ENCODE results near the gene ERCC2.

The ERCC2 gene

DNA sequence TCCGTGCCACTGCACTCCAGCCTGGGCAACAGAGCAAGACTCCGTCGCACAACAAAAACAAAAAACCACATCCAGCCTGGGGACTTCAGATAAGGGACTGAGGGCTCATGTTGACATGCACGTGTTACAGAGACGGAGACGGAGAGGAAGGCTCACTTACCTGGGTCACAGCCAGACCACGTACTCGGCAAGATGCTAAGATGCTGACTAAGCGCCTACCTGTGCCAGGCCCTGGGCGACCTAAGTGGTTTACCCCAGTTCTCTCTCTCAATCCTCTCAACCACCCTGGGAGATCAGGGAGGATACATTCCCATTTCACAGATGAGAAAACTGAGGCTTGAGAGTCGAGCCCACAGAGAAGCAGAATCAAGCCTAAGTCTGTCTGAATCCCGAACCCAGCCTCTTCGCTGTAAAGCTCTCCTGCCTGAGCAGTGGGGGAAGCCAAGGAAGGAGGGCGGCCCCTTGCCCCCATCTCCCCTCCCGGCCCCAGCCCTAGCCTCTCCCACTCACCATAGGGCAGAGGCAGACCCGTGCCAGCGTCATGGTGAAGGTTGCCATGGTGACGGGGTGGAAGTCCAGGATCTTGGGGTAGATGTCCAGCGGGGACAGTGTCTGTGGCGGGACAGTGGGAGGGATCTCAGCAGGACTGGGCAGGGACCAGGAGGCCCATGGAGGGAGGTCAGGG lies 13.5 kb downstream of the ERCC2 start:
- Histone ChIP-seq H3K27ac (ENCODE audit: low read depth, low read length) (no peak overlapping the region), H3K4me1 (ENCODE audit: control insufficient read depth in 5 of 5, insufficient read depth in 5 of 5, low read length in 5 of 5) (no peaks in the 10 kb centered on the region), H3K9ac (ENCODE audit: low read length in 5 of 5) (no peak overlapping the region), H3K4me3 (ENCODE audit: low read depth in 1 of 5, low read length in 5 of 5) (no peak overlapping the region), H3K36me3 (ENCODE audit: control insufficient read depth in 5 of 5, insufficient read depth in 5 of 5, low read length in 5 of 5) (peaks cover 0 to 77% (median 55%) of the 10 kb centered on the region in 5 donors), H3K27me3 (ENCODE audit: control insufficient read depth in 5 of 5, insufficient read depth in 4 of 5, low read length in 5 of 5) (no peaks in the 10 kb centered on the region), H3K9me3 (ENCODE audit: control insufficient read depth in 5 of 5, low read length in 5 of 5) (no peaks in the 10 kb centered on the region)

DNA sequence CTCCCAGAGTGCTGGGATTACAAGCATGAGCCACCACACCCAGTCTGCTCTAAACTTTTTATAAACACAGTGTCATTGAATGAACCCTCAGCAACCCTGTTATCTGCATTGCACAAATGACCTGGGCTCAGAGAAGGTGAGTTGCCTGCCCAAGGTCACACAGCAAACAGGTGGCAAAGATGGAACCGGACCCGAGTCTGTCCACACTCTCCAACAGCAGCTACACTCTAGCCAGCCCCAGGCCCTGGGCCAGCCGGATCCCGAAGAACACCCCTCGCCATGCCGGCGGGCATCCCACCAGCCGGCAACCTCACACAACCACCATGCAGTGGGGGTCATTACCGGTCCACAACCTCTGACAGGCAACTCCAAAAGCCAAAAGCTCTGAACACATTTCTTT lies 14.5 kb downstream of the ERCC2 start:
- Histone ChIP-seq H3K27me3 (ENCODE audit: control insufficient read depth in 5 of 5, insufficient read depth in 4 of 5, low read length in 5 of 5) (no peaks in the 10 kb centered on the region), H3K27ac (ENCODE audit: low read depth, low read length) (no peak overlapping the region), H3K9me3 (ENCODE audit: control insufficient read depth in 5 of 5, low read length in 5 of 5) (no peaks in the 10 kb centered on the region), H3K36me3 (ENCODE audit: control insufficient read depth in 5 of 5, insufficient read depth in 5 of 5, low read length in 5 of 5) (peaks cover 0 to 77% (median 55%) of the 10 kb centered on the region in 5 donors), H3K4me3 (ENCODE audit: low read depth in 1 of 5, low read length in 5 of 5) (no peak overlapping the region), H3K4me1 (ENCODE audit: control insufficient read depth in 5 of 5, insufficient read depth in 5 of 5, low read length in 5 of 5) (no peaks in the 10 kb centered on the region), H3K9ac (ENCODE audit: low read length in 5 of 5) (no peak overlapping the region)

DNA sequence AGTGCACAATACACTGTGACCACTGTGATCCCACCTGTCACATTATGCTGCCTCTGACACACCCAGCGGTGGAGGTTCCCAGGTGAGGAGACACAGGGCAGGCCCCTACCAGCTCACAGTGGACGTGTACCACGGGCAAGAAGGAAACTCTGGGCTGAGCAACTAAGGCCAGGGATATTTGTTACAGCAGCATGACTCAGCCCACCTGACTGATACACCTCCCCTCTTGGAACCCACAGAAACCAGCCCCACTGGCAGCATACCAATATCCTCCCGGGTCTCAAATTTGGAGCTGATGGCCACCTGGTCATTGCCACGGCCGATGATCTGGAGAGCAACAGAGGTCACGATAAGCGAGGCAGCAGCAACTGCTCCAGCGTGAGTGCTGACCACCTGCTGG lies 15.0 kb downstream of the ERCC2 start:
- Histone ChIP-seq H3K27me3 (ENCODE audit: control insufficient read depth in 5 of 5, insufficient read depth in 4 of 5, low read length in 5 of 5) (no peaks in the 10 kb centered on the region), H3K36me3 (ENCODE audit: control insufficient read depth in 5 of 5, insufficient read depth in 5 of 5, low read length in 5 of 5) (peaks cover 0 to 80% (median 55%) of the 10 kb centered on the region in 5 donors), H3K4me3 (ENCODE audit: low read depth in 1 of 5, low read length in 5 of 5) (no peak overlapping the region), H3K9ac (ENCODE audit: low read length in 5 of 5) (no peak overlapping the region), H3K27ac (ENCODE audit: low read depth, low read length) (no peak overlapping the region), H3K9me3 (ENCODE audit: control insufficient read depth in 5 of 5, low read length in 5 of 5) (no peaks in the 10 kb centered on the region), H3K4me1 (ENCODE audit: control insufficient read depth in 5 of 5, insufficient read depth in 5 of 5, low read length in 5 of 5) (no peaks in the 10 kb centered on the region)

DNA sequence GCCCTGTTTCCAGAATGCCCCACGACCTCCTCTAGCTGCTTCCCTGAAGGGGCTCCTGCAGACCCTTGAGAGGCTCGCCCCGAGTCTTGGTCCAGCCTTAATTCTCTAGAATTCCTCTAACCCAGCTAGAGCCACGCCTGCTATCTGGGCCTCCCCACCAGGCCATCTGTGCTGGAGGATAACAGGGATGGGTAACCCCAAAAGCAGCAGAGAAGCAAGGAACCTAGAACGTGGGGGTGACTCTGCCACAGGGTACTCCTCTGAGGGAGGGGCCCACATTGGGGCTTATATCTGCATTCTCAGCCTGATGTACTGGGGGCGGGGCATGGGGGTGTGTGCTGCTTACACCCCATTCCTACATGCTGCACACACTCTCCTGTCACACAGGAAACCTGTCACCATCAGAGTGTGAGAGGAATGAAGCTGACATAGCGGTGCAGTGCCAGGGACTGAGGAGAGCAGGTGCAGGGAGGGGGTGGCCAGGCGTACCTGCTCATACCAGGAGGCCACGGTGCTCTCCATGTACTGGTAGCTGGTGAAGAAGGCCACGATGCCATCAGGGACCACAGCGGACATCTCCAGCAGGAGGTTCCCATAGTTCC lies 16.0 kb downstream of the ERCC2 start:
- no peak overlapping the region for H3K27ac ChIP-seq (ENCODE audit: low read depth, low read length)
- no peak overlapping the region for H3K4me3 ChIP-seq (ENCODE audit: low read depth in 1 of 5, low read length in 5 of 5)
- no peak overlapping the region for H3K9ac ChIP-seq (ENCODE audit: low read length in 5 of 5)
- peaks cover 0 to 80% (median 54%) of the 10 kb centered on the region in 5 donors for H3K36me3 ChIP-seq (ENCODE audit: control insufficient read depth in 5 of 5, insufficient read depth in 5 of 5, low read length in 5 of 5)
- no peaks in the 10 kb centered on the region for H3K9me3 ChIP-seq (ENCODE audit: control insufficient read depth in 5 of 5, low read length in 5 of 5)
- no peaks in the 10 kb centered on the region for H3K4me1 ChIP-seq (ENCODE audit: control insufficient read depth in 5 of 5, insufficient read depth in 5 of 5, low read length in 5 of 5)
- no peaks in the 10 kb centered on the region for H3K27me3 ChIP-seq (ENCODE audit: control insufficient read depth in 5 of 5, insufficient read depth in 4 of 5, low read length in 5 of 5)

DNA sequence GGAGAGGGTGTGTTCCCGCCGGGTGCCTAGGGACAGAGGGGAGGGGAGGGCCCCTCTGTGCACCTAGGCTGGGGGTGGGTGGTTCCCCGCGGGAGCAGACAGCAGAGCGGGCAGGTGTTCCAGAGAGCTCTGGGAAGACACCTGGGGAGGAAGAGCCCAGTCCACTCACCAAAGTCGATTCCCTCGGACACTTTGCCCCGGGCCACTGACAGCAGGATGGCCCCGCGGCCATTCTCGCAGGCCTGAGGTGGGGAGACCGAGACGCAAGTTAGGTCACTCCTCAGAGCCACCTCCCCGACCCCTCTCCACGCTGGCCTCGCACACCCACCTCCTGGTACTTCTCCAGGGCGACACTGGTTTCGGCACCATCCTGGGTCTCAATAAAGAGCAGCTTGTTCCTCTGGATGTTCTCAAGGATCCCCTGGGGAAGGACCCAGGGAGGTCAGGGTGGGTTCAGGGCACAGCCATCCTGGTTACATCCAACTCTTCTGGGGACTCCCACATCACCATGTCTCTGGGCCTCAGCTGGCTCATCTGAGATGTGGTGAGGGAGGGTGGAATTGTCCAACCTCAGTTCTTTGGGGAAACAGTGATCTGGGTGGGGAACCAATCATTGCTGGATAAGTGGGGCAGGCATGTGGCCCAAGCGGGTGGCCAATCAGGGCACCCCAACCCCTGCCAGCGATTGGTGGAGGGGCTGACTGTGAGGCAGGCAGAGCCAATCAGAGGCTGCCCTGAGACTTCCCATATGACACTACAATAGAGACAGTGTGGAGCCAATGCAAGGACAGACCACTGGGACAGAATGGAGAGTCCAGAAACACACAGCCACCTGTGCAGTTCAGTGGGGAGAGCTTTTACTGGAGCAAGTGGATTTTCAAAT lies 17.2 kb downstream of the ERCC2 start:
- no peak overlapping the region for H3K4me3 ChIP-seq (ENCODE audit: low read depth in 1 of 5, low read length in 5 of 5)
- no peak overlapping the region for H3K27ac ChIP-seq (ENCODE audit: low read depth, low read length)
- H3K9me3 ChIP-seq (ENCODE audit: control insufficient read depth in 5 of 5, low read length in 5 of 5): no peaks in the 10 kb centered on the region
- H3K4me1 ChIP-seq (ENCODE audit: control insufficient read depth in 5 of 5, insufficient read depth in 5 of 5, low read length in 5 of 5): no peaks in the 10 kb centered on the region
- H3K27me3 ChIP-seq (ENCODE audit: control insufficient read depth in 5 of 5, insufficient read depth in 4 of 5, low read length in 5 of 5): peaks cover 0 to 2% (median under 1%) of the 10 kb centered on the region in 5 donors
- peaks cover 0 to 69% (median 48%) of the 10 kb centered on the region in 5 donors for H3K36me3 ChIP-seq (ENCODE audit: control insufficient read depth in 5 of 5, insufficient read depth in 5 of 5, low read length in 5 of 5)
- no peak overlapping the region for H3K9ac ChIP-seq (ENCODE audit: low read length in 5 of 5)

DNA sequence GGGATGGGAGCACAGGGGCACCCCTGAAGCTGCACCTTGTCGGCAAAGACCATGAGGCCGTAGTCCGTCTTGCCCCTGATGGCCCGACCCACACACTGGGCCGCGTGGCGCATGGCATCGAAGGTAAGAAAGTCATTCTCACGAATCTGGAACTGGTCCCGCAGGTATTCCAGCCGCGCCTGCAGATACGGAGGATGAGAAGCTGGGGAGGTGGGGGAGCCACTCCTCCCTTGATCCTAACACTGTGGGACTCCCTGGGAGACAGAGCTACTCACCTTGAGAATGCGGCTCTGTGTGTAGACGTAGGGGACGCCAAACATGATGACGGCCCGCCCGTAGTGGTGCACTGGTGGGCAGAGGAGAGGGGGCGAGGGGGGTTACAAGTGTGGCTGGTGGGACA lies 17.9 kb downstream of the ERCC2 start:
- Histone ChIP-seq H3K27ac (ENCODE audit: low read depth, low read length) (no peak overlapping the region), H3K27me3 (ENCODE audit: control insufficient read depth in 5 of 5, insufficient read depth in 4 of 5, low read length in 5 of 5) (peaks cover 3 to 7% (median 6%) of the 10 kb centered on the region in 5 donors), H3K9ac (ENCODE audit: low read length in 5 of 5) (no peak overlapping the region), H3K9me3 (ENCODE audit: control insufficient read depth in 5 of 5, low read length in 5 of 5) (no peaks in the 10 kb centered on the region), H3K4me1 (ENCODE audit: control insufficient read depth in 5 of 5, insufficient read depth in 5 of 5, low read length in 5 of 5) (no peaks in the 10 kb centered on the region), H3K4me3 (ENCODE audit: low read depth in 1 of 5, low read length in 5 of 5) (no peak overlapping the region), H3K36me3 (ENCODE audit: control insufficient read depth in 5 of 5, insufficient read depth in 5 of 5, low read length in 5 of 5) (peaks cover 0 to 69% (median 48%) of the 10 kb centered on the region in 5 donors)

DNA sequence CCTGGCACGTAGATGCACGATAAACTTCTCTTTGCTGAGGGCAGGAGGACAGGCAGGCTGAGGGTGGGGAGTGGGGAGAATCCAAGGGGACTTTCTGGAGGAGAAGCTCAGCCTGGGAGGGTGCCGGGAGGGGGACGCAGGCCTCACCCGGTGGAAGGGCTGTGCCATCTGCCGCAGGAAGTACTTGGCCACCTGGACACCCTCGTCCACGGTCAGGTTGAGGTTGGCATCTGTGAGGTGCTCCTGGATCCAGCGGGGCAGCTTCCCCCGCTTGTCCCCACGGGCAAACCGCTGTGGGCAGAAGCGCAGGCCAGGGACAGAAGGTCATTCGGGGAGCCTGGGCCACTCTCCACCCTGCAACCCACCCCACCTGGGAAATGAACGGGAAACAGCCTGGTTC lies 18.3 kb downstream of the ERCC2 start:
- no peak overlapping the region for H3K27ac ChIP-seq (ENCODE audit: low read depth, low read length)
- H3K9ac ChIP-seq (ENCODE audit: low read length in 5 of 5): no peak overlapping the region
- no peaks in the 10 kb centered on the region for H3K4me1 ChIP-seq (ENCODE audit: control insufficient read depth in 5 of 5, insufficient read depth in 5 of 5, low read length in 5 of 5)

DNA sequence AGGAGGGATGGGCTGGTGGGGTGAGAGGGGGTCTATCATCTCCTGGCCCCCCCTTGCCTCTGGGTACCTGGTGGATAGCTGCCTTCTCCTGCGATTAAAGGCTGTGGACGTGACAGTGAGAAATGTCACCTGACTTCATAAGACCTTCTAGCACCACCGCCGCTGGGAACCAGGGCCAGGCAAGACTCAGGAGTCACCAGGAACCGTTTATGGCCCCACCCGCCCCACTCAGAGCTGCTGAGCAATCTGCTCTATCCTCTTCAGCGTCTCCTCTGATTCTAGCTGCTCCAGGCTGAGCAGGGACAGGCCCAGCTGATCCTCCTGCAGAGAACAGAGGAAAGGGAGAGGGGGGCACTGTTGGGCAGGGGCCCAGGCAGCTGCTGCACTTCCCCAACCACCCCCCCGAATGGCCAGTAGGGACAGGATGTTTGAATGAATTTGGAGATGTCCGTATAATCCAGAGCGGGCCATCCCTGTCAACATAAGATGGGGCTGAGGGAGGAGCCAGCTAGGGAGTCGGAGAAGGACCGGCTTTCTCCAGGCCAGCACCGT lies 18.9 kb downstream of the ERCC2 start:
- peaks cover 11 to 13% (median 13%) of the 10 kb centered on the region in 5 donors for H3K27me3 ChIP-seq (ENCODE audit: control insufficient read depth in 5 of 5, insufficient read depth in 4 of 5, low read length in 5 of 5)
- no peak overlapping the region for H3K4me3 ChIP-seq (ENCODE audit: low read depth in 1 of 5, low read length in 5 of 5)
- H3K9ac ChIP-seq (ENCODE audit: low read length in 5 of 5): no peak overlapping the region
- no peaks in the 10 kb centered on the region for H3K9me3 ChIP-seq (ENCODE audit: control insufficient read depth in 5 of 5, low read length in 5 of 5)
- peaks cover 0 to 60% (median 43%) of the 10 kb centered on the region in 5 donors for H3K36me3 ChIP-seq (ENCODE audit: control insufficient read depth in 5 of 5, insufficient read depth in 5 of 5, low read length in 5 of 5)
- peaks cover 0 to 1% (median 0%) of the 10 kb centered on the region in 5 donors for H3K4me1 ChIP-seq (ENCODE audit: control insufficient read depth in 5 of 5, insufficient read depth in 5 of 5, low read length in 5 of 5)
- no peak overlapping the region for H3K27ac ChIP-seq (ENCODE audit: low read depth, low read length)

More for the DNA sequence above, 18.3 kb downstream of the ERCC2 start:
- no peak overlapping the region for H3K4me3 ChIP-seq (ENCODE audit: low read depth in 1 of 5, low read length in 5 of 5)
- peaks cover 7 to 9% (median 8%) of the 10 kb centered on the region in 5 donors for H3K27me3 ChIP-seq (ENCODE audit: control insufficient read depth in 5 of 5, insufficient read depth in 4 of 5, low read length in 5 of 5)
- H3K9me3 ChIP-seq (ENCODE audit: control insufficient read depth in 5 of 5, low read length in 5 of 5): no peaks in the 10 kb centered on the region
- peaks cover 0 to 66% (median 48%) of the 10 kb centered on the region in 5 donors for H3K36me3 ChIP-seq (ENCODE audit: control insufficient read depth in 5 of 5, insufficient read depth in 5 of 5, low read length in 5 of 5)

DNA sequence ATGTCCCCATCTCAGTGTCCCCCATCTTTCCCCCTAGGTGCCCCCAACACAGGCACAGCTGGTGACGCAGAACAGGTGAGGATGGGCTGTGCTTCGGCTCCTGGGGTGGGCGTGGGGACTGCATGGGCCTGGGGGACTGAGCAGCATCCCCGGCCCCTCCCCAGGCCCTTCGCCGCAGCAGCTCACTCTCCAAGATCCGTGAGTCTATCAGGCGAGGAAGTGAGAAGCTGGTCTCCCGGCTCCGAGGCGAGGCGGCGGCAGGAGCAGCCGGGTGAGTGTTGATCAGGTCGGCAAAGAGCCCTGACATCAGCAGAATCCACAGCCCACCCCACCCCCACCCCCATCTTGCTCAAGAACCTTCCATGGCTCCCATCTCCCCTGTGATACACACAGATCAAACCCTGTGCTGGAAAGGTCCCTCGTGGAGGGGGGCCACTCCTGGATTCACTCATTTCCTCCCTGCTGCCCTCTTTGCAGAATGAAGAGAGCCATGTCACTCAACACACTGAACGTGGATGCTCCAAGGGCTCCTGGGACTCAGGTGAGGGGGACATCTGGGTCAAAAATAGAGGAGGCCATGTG lies 19.8 kb downstream of the ERCC2 start:
- Histone ChIP-seq H3K9me3 (ENCODE audit: control insufficient read depth in 5 of 5, low read length in 5 of 5) (no peaks in the 10 kb centered on the region), H3K4me1 (ENCODE audit: control insufficient read depth in 5 of 5, insufficient read depth in 5 of 5, low read length in 5 of 5) (peaks cover 0 to 4% (median 0%) of the 10 kb centered on the region in 5 donors), H3K27ac (ENCODE audit: low read depth, low read length) (no peak overlapping the region), H3K9ac (ENCODE audit: low read length in 5 of 5) (no peak overlapping the region), H3K36me3 (ENCODE audit: control insufficient read depth in 5 of 5, insufficient read depth in 5 of 5, low read length in 5 of 5) (peaks cover 0 to 53% (median 43%) of the 10 kb centered on the region in 5 donors), H3K27me3 (ENCODE audit: control insufficient read depth in 5 of 5, insufficient read depth in 4 of 5, low read length in 5 of 5) (peaks cover 16 to 18% (median 18%) of the 10 kb centered on the region in 5 donors), H3K4me3 (ENCODE audit: low read depth in 1 of 5, low read length in 5 of 5) (no peak overlapping the region)
